DND-41 (cell line): ENCODE data around the gene TINAGL1.

ENCODE experiments used
- ATAC-seq: fragments of 200-7000 bp; cut with Tn5 transposase; 3 replicates; pipeline ENCODE4 v1.9.1; 2021; ENCODE audit warnings: low read depth; ENCODE audit not compliant: insufficient read depth
- DNase-seq: peaks from one replicate; pipeline ENCODE4 v3.0.0-alpha.2; 2020
- H2AFZ ChIP-seq: 2 replicates; pipeline ENCODE4 v1.6.0; 2012; ENCODE audit warnings: low read depth, low read length
- H3K27ac ChIP-seq: 2 replicates; pipeline ENCODE4 v1.5.1; 2012; ENCODE audit warnings: low read length, inconsistent platforms
- H3K27me3 ChIP-seq: fragments of 200-600 bp; sonication (generic); 2 replicates; pipeline ENCODE4 v1.6.0; 2012; ENCODE audit warnings: low read length, mild to moderate bottlenecking, inconsistent platforms; ENCODE audit not compliant: insufficient read depth, poor library complexity
- H3K36me3 ChIP-seq: 2 replicates; pipeline ENCODE4 v1.5.1; 2012; ENCODE audit warnings: low read length, inconsistent platforms; ENCODE audit not compliant: insufficient read depth
- H3K4me1 ChIP-seq: 2 replicates; pipeline ENCODE4 v1.5.1; 2012; ENCODE audit warnings: mild to moderate bottlenecking, low read length; ENCODE audit not compliant: insufficient read depth
- H3K4me2 ChIP-seq: 2 replicates; pipeline ENCODE4 v1.6.0; 2012; ENCODE audit warnings: mild to moderate bottlenecking, moderate library complexity, low read length, inconsistent platforms; ENCODE audit not compliant: insufficient read depth
- H3K4me3 ChIP-seq, 2 experiments: fragments of 200-600 bp in 1 of 2; shearing (Covaris generic) in 1 of 2; 2 replicates each; pipeline ENCODE4 v1.5.1; 2012 to 2016; ENCODE audit warnings: inconsistent platforms in 2 of 2, low read length in 2 of 2, mild to moderate bottlenecking in 2 of 2, low read depth in 1 of 2, moderate library complexity in 1 of 2
- H3K79me2 ChIP-seq: 2 replicates; pipeline ENCODE4 v1.6.0; 2012; ENCODE audit warnings: low read length, inconsistent platforms; ENCODE audit not compliant: insufficient read depth
- H3K9ac ChIP-seq: 2 replicates; pipeline ENCODE4 v1.6.0; 2012; ENCODE audit warnings: low read depth, mild to moderate bottlenecking, inconsistent platforms, low read length, moderate library complexity
- H3K9me3 ChIP-seq: 2 replicates; pipeline ENCODE4 v1.5.1; 2012; ENCODE audit warnings: low read length, moderate library complexity, mild to moderate bottlenecking, inconsistent platforms; ENCODE audit not compliant: insufficient read depth, severe bottlenecking
- H4K20me1 ChIP-seq: 2 replicates; pipeline ENCODE4 v1.6.0; 2012; ENCODE audit warnings: low read length; ENCODE audit not compliant: insufficient read depth
- EZH2 ChIP-seq: IDR thresholded peaks from 3 replicates; pipeline ENCODE4 v1.6.1; 2012; ENCODE audit warnings: borderline replicate concordance, low read depth, mild to moderate bottlenecking, moderate library complexity, low read length, inconsistent platforms; ENCODE audit not compliant: severe bottlenecking
- TF ChIP-seq, protein P1 (sequence below): IDR thresholded peaks from 2 replicates; pipeline ENCODE4 v1.5.1; 2012; ENCODE audit warnings: borderline replicate concordance, low read length, moderate library complexity, mild to moderate bottlenecking; ENCODE audit not compliant: poor library complexity, severe bottlenecking; ENCODE audit errors: extremely low read depth

The TINAGL1 gene

DNA sequence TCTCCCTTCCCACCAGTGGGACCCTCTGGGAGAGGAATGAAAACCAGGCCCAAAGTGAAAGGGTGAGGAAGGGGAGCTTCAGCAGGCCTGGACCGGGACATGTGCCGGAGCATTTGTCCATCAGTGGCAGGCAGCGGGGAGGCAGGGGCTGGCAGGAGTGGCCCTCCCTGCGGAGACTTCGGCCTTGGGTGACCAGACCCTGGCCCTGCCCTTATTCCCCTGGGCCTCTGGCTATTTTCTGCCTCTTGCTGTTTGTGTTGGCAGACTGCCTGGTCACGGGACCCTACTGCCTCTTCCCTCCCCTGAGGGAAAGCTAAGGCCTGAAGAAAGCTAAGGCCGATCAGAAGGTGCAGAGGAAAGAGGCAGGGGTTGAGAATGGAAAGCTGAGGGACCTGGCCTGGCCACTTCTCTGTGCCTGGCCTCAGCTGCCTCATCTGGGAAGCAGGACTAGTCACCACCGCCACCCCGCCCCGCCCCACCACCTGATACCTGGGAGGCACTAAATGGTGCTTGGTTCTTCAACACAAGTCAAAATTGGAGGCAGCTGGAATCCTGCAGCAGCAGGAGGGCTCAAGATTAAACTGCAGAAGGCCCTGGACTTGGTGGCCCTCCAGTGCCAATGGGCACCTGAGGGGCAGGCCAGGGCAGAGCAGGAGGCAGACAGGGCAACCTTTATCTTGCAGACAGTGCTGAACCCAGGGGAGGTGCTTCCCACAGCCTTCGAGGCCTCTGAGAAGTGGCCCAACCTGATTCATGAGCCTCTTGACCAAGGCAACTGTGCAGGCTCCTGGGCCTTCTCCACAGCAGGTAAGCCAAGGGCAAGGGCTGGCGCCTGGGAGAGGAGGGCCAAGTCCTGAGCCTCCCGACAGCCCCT is 7.9 kb downstream of the TINAGL1 start:
- ATAC-seq (no peak), DNase-seq (no peak)
- Histone ChIP-seq H3K4me2 (no peak overlapping the region), H3K4me3 (no peak overlapping the region), H3K27me3 (no peaks in the 10 kb centered on the region), H3K4me1 (no peaks in the 10 kb centered on the region), H3K79me2 (no peaks in the 10 kb centered on the region), H3K9me3 (no peaks in the 10 kb centered on the region), H3K36me3 (no peaks in the 10 kb centered on the region), H3K9ac (no peak overlapping the region), H2AFZ (no peak overlapping the region), H3K27ac (no peak overlapping the region), H4K20me1 (peaks cover 4% of the 10 kb centered on the region; the same call in 1 of the 2 replicates)
- no peak for TF ChIP-seq EZH2
- TF ChIP-seq, protein P1, sequence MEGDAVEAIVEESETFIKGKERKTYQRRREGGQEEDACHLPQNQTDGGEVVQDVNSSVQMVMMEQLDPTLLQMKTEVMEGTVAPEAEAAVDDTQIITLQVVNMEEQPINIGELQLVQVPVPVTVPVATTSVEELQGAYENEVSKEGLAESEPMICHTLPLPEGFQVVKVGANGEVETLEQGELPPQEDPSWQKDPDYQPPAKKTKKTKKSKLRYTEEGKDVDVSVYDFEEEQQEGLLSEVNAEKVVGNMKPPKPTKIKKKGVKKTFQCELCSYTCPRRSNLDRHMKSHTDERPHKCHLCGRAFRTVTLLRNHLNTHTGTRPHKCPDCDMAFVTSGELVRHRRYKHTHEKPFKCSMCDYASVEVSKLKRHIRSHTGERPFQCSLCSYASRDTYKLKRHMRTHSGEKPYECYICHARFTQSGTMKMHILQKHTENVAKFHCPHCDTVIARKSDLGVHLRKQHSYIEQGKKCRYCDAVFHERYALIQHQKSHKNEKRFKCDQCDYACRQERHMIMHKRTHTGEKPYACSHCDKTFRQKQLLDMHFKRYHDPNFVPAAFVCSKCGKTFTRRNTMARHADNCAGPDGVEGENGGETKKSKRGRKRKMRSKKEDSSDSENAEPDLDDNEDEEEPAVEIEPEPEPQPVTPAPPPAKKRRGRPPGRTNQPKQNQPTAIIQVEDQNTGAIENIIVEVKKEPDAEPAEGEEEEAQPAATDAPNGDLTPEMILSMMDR = no peak

GRCh38 chr1:31584869-31585735 is 8.8 kb downstream of the TINAGL1 start:
- no peak overlapping the region for H3K27ac ChIP-seq
- H2AFZ ChIP-seq = no peak overlapping the region

GRCh38 chr1:31585736-31586365 is 9.5 kb downstream of the TINAGL1 start:
- TF ChIP-seq, protein P1 = no peak
- TF ChIP-seq EZH2 = no peak
- DNase-seq = no peak
- H3K9ac ChIP-seq = no peak overlapping the region
- no peaks in the 10 kb centered on the region for H3K36me3 ChIP-seq
- H4K20me1 ChIP-seq = peaks cover 4% of the 10 kb centered on the region; the same call in 1 of the 2 replicates
- no peaks in the 10 kb centered on the region for H3K79me2 ChIP-seq
- H3K4me2 ChIP-seq = no peak overlapping the region
- H3K4me3 ChIP-seq = no peak overlapping the region
- no peak for ATAC-seq
- H2AFZ ChIP-seq = no peak overlapping the region
- H3K9me3 ChIP-seq = no peaks in the 10 kb centered on the region
- H3K27ac ChIP-seq = no peak overlapping the region
- no peaks in the 10 kb centered on the region for H3K27me3 ChIP-seq
- no peaks in the 10 kb centered on the region for H3K4me1 ChIP-seq

More at GRCh38 chr1:31584869-31585735, 8.8 kb downstream of the TINAGL1 start:
- TF ChIP-seq, protein P1 = no peak
- TF ChIP-seq EZH2 = no peak
- peaks cover 4% of the 10 kb centered on the region; the same call in 1 of the 2 replicates for H4K20me1 ChIP-seq
- DNase-seq = no peak
- no peak overlapping the region for H3K4me3 ChIP-seq
- no peaks in the 10 kb centered on the region for H3K4me1 ChIP-seq
- H3K79me2 ChIP-seq = no peaks in the 10 kb centered on the region
- no peak for ATAC-seq
- H3K27me3 ChIP-seq = no peaks in the 10 kb centered on the region
- H3K9me3 ChIP-seq = no peaks in the 10 kb centered on the region
- H3K36me3 ChIP-seq = no peaks in the 10 kb centered on the region
- no peak overlapping the region for H3K9ac ChIP-seq
- no peak overlapping the region for H3K4me2 ChIP-seq
